SJCRH30 (cell line): ENCODE data around the gene KLHL36. TPM values are rescaled to one million over a fixed set of nuclear protein-coding genes. Genes with fewer than 3 reads are reported as not detected.

ENCODE experiments used
- DNase-seq, 2 experiments: peaks; one replicate each; pipeline ENCODE4 v3.0.0-alpha.2; 2015 to 2020
- H3K27ac ChIP-seq: fragments of 250-450 bp; sonication (Bioruptor Pico); 2 replicates; pipeline ENCODE4 v1.5.1; 2020; ENCODE audit warnings: mild to moderate bottlenecking, moderate library complexity
- H3K27me3 ChIP-seq: fragments of 250-450 bp; sonication (Bioruptor Pico); 2 replicates; pipeline ENCODE4 v1.5.1; 2020; ENCODE audit warnings: mild to moderate bottlenecking, moderate library complexity
- H3K36me3 ChIP-seq: fragments of 250-450 bp; sonication (Bioruptor Pico); 2 replicates; pipeline ENCODE4 v1.5.1; 2020; ENCODE audit warnings: mild to moderate bottlenecking, moderate library complexity
- H3K4me1 ChIP-seq: fragments of 250-450 bp; sonication (Bioruptor Pico); 2 replicates; pipeline ENCODE4 v1.5.1; 2020; ENCODE audit warnings: mild to moderate bottlenecking, moderate library complexity
- H3K4me3 ChIP-seq: fragments of 250-450 bp; sonication (Bioruptor Pico); 2 replicates; pipeline ENCODE4 v1.5.1; 2020; ENCODE audit warnings: mild to moderate bottlenecking, moderate library complexity
- H3K9me3 ChIP-seq: fragments of 250-450 bp; sonication (Bioruptor Pico); replicated peaks from 2 replicates; pipeline ENCODE4 v1.5.1; 2020; ENCODE audit warnings: mild to moderate bottlenecking, moderate library complexity
- total RNA-seq: library from RNA; depleted of rRNA; stranded (reverse); fragments of >200 nt; shearing (Covaris generic); gene quantifications from 2 replicates; pipeline ENCODE4 v1.2.3, GENCODE V29; 2014; rRNA removed

Gene KLHL36
- total RNA-seq, result 9.5 and 10.1 TPM in 2 replicates

DNA sequence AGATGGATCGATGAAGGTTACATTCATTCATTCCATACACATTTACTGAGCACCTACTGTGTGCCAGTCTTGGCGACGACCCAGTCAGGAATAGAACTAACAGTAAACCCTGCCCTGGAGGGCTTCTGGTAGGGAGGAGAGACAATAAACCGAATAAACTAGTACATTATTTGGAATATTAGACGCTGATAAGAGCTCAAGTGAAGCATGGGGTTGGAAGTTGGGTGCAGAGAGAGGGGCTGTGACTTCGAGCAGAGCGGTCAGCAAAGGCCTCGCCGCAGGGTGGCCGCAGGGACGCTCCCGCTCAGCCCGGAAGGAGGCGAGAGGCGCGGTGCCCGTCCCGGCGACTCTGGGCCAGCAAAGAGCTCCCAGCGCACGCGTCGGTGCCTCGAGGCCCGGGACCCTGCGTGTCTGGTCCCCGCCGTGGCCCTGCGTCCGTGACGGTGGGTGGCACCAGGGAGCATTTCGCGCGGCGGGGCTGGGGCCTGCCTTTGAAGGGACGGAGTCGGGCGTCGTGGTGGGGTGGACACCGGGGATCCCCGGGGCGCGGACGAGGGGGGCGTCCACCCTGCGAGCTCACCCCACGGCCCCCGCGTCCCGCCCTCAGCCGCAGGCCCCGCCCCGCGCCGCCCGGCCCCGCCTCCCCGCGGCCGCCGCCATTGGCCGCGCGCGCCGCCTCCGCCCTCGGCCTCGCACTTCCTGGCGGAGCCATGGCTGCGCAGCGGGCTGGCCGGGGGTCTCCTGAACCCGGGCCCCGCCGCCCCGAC is at the start of gene KLHL36:
Gene KLHL36, plus strand, starts transcription at position 684 of the 767 bp plus-strand sequence. CDS start 2,357 bp downstream, outside the sequence.
- DNase-seq, result peak in 1 of 2 experiments; percentile 35
- Histone ChIP-seq H3K27ac (no peak within 1 kb of the TSS), H3K9me3 (no peaks in the 10 kb centered on the region), H3K4me1 (peaks cover 5% of the 10 kb centered on the region), H3K27me3 (no peaks in the 10 kb centered on the region), H3K36me3 (no peaks in the 10 kb centered on the region), H3K4me3 (peak within 1 kb of the TSS; percentile 64)

DNA sequence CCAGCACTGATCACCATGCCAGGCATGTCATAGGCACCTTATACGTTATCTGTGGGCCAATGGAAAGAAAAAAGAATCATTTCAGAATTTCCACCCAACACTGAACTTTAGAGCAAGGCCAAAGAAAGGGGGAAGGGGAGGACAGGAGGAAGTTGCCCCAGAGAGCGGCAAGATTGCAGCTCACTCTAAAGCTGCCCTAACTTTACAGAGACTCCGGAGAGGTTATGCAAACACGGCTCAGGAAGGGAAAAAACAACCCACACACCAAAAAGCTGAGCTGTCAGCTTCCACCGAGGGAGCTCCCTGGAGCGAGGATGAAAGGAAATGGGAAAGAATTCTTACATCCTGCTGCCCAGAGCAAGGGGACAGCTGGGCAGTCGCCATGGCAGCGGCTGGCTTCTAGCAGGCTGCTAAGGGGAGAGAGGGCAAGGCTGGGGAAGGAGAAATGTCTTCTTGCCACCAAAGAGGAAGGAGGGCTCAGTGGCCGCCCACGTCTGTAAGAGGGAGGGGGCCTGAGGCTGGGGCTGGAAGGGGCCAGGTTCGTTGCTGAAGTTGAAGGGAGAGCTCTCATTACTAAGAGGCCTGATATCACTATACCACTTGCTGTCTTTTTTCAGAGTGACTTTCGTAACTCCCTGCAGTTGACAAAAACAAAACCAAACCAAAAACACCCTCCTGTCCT is 48.6 kb upstream of the KLHL36 start:
- Histone ChIP-seq H3K27ac (peak overlapping the region; percentile 21; the same call in 1 of the 2 replicates), H3K4me1 (peaks cover 33% of the 10 kb centered on the region), H3K36me3 (no peaks in the 10 kb centered on the region), H3K9me3 (no peaks in the 10 kb centered on the region), H3K4me3 (peak overlapping the region; percentile 25), H3K27me3 (no peaks in the 10 kb centered on the region)
- peak; percentile 75 to 80 for DNase-seq

DNA sequence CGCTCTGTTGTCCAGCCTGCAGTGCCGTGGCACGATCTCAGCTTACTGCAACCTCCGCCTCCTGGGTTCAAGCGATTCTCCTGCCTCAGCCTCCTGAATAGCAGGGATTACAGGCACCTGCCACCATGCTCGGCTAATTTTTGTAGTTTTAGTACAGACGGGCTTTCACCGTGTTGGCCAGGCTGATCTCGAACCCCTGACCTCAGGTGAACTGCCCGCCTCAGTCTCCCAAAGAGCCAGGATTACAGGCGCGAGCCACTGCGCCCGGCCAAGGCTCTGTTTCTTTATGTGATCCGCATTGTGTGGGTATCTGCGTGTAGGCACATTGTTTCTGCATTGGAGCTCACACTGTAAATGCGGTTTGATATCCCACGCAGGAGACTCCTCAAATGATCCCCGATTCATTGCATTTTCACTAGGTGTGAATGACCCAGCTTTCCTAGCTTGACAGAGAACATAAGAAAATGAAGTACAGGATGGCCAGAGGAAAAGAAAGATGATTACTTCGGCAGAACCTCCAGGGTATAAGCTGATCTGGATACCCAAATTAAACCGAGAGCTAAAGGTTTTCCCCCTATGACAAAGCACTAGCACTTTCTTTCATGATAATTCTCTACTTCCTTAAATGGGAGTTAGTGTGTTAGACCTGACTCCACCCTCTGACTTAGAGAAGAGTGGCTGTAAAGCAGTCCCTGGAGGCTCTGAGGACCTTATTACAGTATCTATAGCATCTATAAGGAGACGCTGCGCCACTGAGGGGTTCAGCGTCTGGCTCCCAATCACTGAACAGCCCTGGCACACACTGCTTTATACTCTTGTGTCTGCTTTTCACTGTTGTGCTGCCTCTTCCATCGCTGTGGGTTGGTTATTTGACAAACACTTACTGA is 47.7 kb upstream of the KLHL36 start:
- no peaks in the 10 kb centered on the region for H3K36me3 ChIP-seq
- H3K27me3 ChIP-seq, result no peaks in the 10 kb centered on the region
- no peak overlapping the region for H3K4me3 ChIP-seq
- H3K4me1 ChIP-seq, result peaks cover 33% of the 10 kb centered on the region
- no peak for DNase-seq
- H3K27ac ChIP-seq, result no peak overlapping the region
- H3K9me3 ChIP-seq, result 0 out of 2 replicates have a peak, but pooled peaks cover 1% of the 10 kb centered on the region

DNA sequence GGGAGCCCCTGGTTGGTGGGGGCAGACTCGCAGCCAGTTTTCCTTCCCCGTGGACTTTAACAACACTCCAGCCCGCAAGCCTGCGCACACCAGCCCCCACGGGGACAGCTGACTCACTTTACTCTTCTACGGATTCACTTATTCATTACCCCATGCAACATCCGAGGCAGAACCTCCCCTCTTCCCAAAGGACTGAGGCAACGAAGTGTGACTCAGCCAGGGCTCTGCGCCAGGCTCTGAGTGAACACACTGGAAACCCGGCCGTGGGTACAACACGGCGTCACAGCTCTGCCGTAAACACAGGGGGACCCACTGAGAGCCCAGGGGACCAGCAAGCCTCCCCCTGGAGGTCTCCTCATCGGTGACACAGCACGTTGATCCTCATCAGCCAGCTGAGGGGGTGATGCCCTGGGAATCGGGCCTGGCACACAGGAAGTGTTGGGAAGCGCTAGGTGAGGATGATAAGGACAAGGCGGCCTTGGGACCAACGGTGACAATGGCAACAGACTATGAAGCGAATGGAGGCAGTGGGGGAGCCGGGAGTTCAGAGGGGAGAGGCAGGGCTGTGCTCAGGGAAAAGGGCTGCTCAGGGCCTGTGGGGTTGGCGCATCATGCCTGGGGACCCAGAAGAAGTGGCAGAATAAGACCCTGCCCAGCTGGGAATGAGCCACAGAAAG is 45.0 kb upstream of the KLHL36 start:
- Histone ChIP-seq H3K27ac (peak overlapping the region; percentile 31), H3K4me3 (no peak overlapping the region), H3K27me3 (no peaks in the 10 kb centered on the region), H3K4me1 (peaks cover 33% of the 10 kb centered on the region), H3K9me3 (0 out of 2 replicates have a peak, but pooled peaks cover 3% of the 10 kb centered on the region), H3K36me3 (no peaks in the 10 kb centered on the region)
- DNase-seq, result peak; percentile 29 to 43

DNA sequence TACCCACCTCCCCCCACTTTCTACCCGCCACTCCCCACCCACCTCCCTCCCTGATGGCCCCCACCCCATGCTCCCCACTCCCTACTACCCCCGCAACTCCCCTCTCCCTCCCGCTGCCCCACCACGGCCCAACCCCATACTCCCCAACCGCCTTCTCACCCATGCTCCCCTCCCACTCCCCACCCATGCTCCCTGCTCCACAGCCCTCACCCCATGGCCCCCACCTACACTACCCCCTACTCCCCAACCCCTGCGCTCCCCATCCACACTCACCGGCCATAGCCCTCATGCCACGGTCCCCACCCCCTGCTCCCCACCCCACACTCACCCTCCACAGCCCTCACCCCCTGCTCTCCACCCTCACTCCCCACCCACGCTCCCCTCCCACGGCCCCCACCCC is 44.4 kb upstream of the KLHL36 start:
- Histone ChIP-seq H3K9me3 (0 out of 2 replicates have a peak, but pooled peaks cover 3% of the 10 kb centered on the region), H3K27me3 (no peaks in the 10 kb centered on the region), H3K4me3 (no peak overlapping the region), H3K4me1 (peaks cover 33% of the 10 kb centered on the region), H3K27ac (no peak overlapping the region), H3K36me3 (no peaks in the 10 kb centered on the region)
- DNase-seq, result no peak

DNA sequence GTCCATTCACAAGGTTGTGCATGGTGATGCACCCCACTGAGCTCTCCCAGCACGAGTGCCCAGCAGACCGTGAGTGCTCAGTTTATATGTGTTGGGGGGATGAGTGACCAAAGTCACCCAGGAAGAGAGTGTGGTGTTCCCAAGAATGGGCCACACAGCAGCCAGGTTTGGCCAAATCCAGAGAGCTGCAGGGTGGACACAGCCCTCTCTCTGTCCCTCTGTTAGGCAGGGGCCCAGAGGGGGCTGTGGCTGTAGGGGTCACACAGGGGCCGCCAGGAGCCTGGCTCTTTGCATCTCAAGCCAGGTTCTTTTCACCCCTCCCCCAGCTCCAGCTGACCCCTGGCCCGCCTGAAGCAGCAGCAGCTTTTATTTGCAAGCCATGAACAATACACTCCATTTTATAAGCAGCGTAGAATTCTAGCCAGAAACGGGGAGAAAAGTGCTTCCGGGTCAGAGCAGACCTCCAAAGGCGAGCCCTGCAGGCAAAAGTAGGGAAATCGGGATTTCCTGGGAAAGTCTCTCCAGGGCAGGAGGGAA is 43.8 kb upstream of the KLHL36 start:
- Histone ChIP-seq H3K27ac (no peak overlapping the region), H3K9me3 (0 out of 2 replicates have a peak, but pooled peaks cover 3% of the 10 kb centered on the region), H3K27me3 (no peaks in the 10 kb centered on the region), H3K4me3 (no peak overlapping the region), H3K4me1 (peaks cover 27% of the 10 kb centered on the region), H3K36me3 (no peaks in the 10 kb centered on the region)
- DNase-seq, result no peak

DNA sequence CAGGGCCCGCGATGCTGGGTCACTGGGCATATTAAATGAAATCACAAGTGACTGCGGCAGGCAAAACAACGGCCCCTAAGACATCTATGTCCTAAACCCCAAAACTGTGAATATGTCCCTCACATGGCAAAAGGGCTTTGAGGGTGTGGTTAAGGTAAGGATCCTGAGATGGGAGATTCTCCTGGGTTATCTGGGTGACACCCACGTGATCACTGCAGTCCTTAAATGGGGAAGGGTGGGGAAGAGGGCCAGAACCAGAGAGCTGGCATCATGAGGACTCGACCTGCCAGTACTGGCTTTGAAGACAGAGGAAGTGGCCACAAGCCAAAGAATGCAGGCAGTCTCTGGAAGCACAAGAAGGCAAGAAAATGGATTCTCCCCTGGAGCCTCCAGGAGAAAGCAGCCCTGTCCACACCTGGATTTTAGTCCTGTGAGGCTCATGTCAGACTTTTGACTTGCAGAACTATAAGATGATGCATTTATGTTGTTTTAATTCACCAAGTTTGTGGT is 42.9 kb upstream of the KLHL36 start:
- 0 out of 2 replicates have a peak, but pooled peaks cover 3% of the 10 kb centered on the region for H3K9me3 ChIP-seq
- H3K4me1 ChIP-seq, result peaks cover 25% of the 10 kb centered on the region
- H3K4me3 ChIP-seq, result no peak overlapping the region
- H3K36me3 ChIP-seq, result no peaks in the 10 kb centered on the region
- no peak for DNase-seq
- H3K27ac ChIP-seq, result no peak overlapping the region
- no peaks in the 10 kb centered on the region for H3K27me3 ChIP-seq

DNA sequence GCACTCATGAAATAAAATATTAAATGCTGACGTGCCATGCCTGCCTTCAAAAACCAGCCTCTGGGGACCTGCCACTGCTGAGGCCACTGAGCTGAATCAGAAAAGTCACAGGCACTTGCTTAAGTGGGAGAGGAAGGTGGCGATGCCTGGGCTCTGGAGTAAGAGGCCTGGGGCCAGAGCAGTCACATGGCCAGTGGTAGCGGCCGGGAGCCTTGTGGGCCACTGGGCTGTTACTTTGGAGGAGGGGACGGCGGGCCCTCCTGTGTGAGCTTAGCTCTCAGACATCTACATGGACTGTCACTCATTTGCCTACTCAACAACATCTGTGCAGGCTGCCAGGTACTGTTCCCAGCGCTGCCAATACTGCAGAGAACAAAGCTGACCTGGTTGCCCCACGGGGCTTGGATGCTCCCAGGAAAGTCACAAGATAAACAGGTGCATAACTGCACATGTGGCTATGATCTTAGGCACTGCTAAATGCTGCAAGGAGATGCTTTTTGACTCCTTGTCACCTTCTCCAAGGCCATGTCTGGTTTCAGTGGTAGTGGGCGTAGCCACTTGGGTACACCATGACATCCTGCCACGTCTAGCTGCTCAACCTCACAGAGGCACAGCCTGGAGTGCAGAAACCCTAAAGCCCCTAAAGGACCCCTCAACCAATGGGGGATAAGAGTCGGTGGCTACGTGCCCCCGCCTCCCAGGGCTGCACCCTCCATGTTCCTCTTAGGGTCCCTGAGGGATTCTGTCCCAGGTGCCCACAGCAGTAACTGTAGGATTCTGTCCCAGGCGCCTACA is 42.0 kb upstream of the KLHL36 start:
- 0 out of 2 replicates have a peak, but pooled peaks cover 3% of the 10 kb centered on the region for H3K9me3 ChIP-seq
- H3K27me3 ChIP-seq, result no peaks in the 10 kb centered on the region
- DNase-seq, result no peak
- no peak overlapping the region for H3K4me3 ChIP-seq
- H3K27ac ChIP-seq, result no peak overlapping the region
- no peaks in the 10 kb centered on the region for H3K36me3 ChIP-seq
- peaks cover 18% of the 10 kb centered on the region for H3K4me1 ChIP-seq

DNA sequence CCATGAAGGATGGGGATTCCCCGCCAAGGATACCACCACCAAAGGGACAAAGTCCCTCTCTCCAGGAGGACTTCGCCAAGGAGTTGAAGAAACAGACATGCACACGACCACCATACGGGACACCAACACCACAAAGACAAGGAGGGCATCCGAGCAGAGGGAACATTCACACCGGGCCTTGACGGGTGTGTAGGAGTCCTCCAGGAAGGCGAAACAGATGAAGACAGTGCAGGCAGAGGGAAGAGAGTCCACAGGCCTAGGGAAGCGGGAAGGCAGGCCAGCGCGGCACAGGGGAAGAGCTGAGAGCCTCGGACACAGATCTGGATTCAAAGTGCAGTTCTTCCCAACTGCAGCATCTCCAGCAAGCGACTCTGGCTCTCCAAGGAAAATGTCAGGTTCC is 41.2 kb upstream of the KLHL36 start:
- no peaks in the 10 kb centered on the region for H3K36me3 ChIP-seq
- H3K4me3 ChIP-seq, result no peak overlapping the region
- H3K9me3 ChIP-seq, result 0 out of 2 replicates have a peak, but pooled peaks cover 3% of the 10 kb centered on the region
- DNase-seq, result no peak
- no peaks in the 10 kb centered on the region for H3K27me3 ChIP-seq
- peaks cover 12% of the 10 kb centered on the region for H3K4me1 ChIP-seq
- no peak overlapping the region for H3K27ac ChIP-seq

DNA sequence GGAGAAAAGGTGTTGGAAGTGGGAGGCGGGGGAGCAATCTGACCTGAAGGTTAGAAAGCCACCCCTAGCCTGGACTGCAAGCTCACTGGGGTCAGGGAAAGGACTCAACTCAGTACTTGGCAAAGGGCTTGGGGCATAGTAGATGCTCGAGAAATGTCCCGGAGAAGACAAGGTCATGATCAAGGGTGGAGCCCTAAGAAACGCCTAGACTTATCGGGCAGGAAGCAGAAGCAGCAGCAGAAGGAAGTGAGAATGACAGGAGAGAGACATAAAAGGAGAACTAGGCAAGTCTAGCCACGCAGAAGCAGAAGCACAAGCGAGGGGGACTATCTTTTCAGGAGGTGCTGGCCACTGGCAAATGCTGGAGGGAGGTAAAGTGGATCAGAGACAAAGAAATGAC is 40.6 kb upstream of the KLHL36 start:
- Histone ChIP-seq H3K36me3 (no peaks in the 10 kb centered on the region), H3K9me3 (0 out of 2 replicates have a peak, but pooled peaks cover 3% of the 10 kb centered on the region), H3K27me3 (no peaks in the 10 kb centered on the region), H3K27ac (no peak overlapping the region), H3K4me1 (peaks cover 8% of the 10 kb centered on the region), H3K4me3 (no peak overlapping the region)
- no peak for DNase-seq

DNA sequence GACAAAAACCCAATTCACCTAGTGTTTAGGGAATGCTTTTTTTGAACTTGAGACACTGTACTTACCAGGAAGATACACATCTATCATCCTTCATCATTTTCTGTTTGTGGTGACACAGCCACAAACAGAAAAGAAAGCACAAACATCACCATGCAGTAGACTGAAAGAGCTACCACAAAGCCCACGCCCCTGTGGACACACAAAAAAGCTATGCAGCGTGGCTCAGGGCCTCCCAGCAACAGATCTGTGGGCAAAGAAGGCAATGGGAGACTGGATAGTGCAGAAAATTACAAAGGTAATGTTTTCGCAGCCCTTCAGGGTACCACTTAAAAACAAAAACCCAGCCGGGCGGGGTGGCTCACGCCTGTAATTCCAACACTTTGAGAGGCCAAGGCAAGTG is 40.0 kb upstream of the KLHL36 start:
- Histone ChIP-seq H3K4me1 (peaks cover 3% of the 10 kb centered on the region), H3K27me3 (no peaks in the 10 kb centered on the region), H3K4me3 (no peak overlapping the region), H3K36me3 (no peaks in the 10 kb centered on the region), H3K9me3 (0 out of 2 replicates have a peak, but pooled peaks cover 3% of the 10 kb centered on the region), H3K27ac (no peak overlapping the region)
- no peak for DNase-seq

DNA sequence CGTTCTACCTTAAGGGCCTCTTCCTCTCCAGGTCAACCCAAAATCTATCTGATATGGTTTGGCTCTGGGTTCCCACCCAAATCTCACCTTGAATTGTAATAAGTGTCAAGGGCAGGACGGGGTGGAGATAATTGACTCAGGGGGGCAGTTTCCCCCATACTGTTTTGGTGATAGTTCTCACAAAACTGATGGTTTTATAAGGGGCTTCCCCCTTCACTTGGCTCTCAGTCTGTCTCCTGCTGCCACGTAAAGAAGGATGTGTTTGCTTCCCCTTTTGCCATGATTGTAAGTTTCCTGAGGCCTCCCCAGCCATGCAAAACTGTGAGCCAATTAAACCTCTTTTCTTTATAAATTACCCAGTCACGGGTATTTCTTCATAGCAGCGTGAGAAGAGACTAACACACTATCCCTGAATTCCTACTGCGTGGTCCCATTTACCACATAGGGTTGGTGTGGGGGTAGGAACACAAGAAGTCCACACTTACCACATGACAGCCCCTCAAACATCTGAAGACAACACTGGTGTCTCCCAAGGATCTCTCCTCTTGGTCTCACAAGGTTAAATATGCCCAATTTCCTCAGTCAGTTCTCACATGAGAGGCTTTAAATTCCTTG is 38.6 kb upstream of the KLHL36 start:
- H3K4me1 ChIP-seq, result no peaks in the 10 kb centered on the region
- H3K36me3 ChIP-seq, result no peaks in the 10 kb centered on the region
- no peak overlapping the region for H3K27ac ChIP-seq
- no peaks in the 10 kb centered on the region for H3K27me3 ChIP-seq
- 0 out of 2 replicates have a peak, but pooled peaks cover 3% of the 10 kb centered on the region for H3K9me3 ChIP-seq
- DNase-seq, result no peak
- H3K4me3 ChIP-seq, result no peak overlapping the region

DNA sequence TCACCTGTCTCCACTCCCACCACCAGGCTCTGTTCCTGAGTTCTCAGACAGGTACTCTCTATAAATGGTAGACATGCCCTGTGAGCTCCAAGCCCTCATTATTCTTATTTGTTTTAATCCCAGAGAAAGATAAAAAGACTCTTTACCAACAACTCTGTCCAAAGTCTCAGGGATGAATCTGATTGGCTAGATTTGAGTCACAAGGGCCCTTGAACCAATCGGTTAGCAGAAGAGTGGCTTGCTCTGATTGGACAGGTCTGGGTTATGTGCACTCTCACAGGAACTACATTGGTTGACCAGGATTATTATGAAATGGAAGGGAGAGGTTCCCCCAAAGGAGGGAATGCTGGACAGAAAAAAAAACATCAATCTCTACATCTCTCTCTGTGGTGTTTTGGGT is 37.9 kb upstream of the KLHL36 start:
- Histone ChIP-seq H3K27ac (no peak overlapping the region), H3K27me3 (no peaks in the 10 kb centered on the region), H3K4me3 (no peak overlapping the region), H3K36me3 (no peaks in the 10 kb centered on the region), H3K4me1 (no peaks in the 10 kb centered on the region), H3K9me3 (0 out of 2 replicates have a peak, but pooled peaks cover 3% of the 10 kb centered on the region)
- DNase-seq, result no peak
